K562 (cell line): ENCODE measurements around the gene TRAP1. TPM values are rescaled to one million over a fixed set of nuclear protein-coding genes. Genes with fewer than 3 reads are reported as not detected.

Experiments
- ARID1B ChIP-seq: fragments of 450-650 bp; IDR thresholded peaks from 2 replicates; pipeline ENCODE4 v1.6.1; 2016; ENCODE audit warnings: antibody characterized with exemption, mild to moderate bottlenecking, inconsistent platforms
- CBFA2T3 ChIP-seq: fragments of 450-650 bp; IDR thresholded peaks from 2 replicates; pipeline ENCODE4 v1.6.1; 2017
- CTBP1 ChIP-seq: fragments of 450-650 bp; IDR thresholded peaks from 2 replicates; pipeline ENCODE4 v1.6.1; 2016; ENCODE audit warnings: borderline replicate concordance
- FOS ChIP-seq: IDR thresholded peaks from 3 replicates; pipeline ENCODE4 v1.6.1; 2011; ENCODE audit not compliant: insufficient read length; ENCODE audit errors: extremely low read depth
- FOXA1 ChIP-seq: fragments of 450-650 bp; IDR thresholded peaks from 2 replicates; pipeline ENCODE4 v1.6.1; 2016; ENCODE audit warnings: mild to moderate bottlenecking, borderline replicate concordance
- FOXA3 ChIP-seq, 2 experiments: fragments of 450-650 bp in 1 of 2; sonication (generic) in 1 of 2; formaldehyde crosslinking; IDR thresholded peaks in 1 of 2; conservative IDR thresholded peaks in 1 of 2; 2 replicates each; pipeline versions ENCODE4 v1.4.0 to v1.8.0; 2020 to 2022; ENCODE audit warnings: mild to moderate bottlenecking in 2 of 2, missing genetic modification reagents in 1 of 2
- JUND ChIP-seq, 2 experiments: IDR thresholded peaks; 2 replicates in 1 of 2; 3 replicates in 1 of 2; pipeline ENCODE4 v1.6.1; 2011; ENCODE audit warnings: borderline replicate concordance in 2 of 2, low read depth in 2 of 2, low read length in 2 of 2, improper control_type of control experiment in 1 of 2, missing biosample characterization in 1 of 2, missing genetic modification characterization in 1 of 2, missing genetic modification reagents in 1 of 2
- KDM4B ChIP-seq, 2 experiments: fragments of 450-650 bp in 1 of 2; sonication (generic) in 1 of 2; IDR thresholded peaks; 2 replicates each; pipeline ENCODE4 v1.6.1; 2016 to 2017; ENCODE audit warnings: borderline replicate concordance in 2 of 2, antibody characterized with exemption in 1 of 2, low read depth in 1 of 2, mild to moderate bottlenecking in 1 of 2
- MEIS2 ChIP-seq: fragments of 450-650 bp; IDR thresholded peaks from 2 replicates; pipeline ENCODE4 v1.6.1; 2014; ENCODE audit warnings: mild to moderate bottlenecking; ENCODE audit not compliant: partially characterized antibody
- NFIC ChIP-seq: fragments of 450-650 bp; IDR thresholded peaks from 2 replicates; pipeline ENCODE4 v1.6.1; 2017; ENCODE audit warnings: mild to moderate bottlenecking, inconsistent platforms
- PHF21A ChIP-seq: fragments of 450-650 bp; IDR thresholded peaks from 2 replicates; pipeline ENCODE4 v1.6.1; 2017; ENCODE audit warnings: low read depth, borderline replicate concordance
- RBBP5 ChIP-seq: fragments of 200-600 bp; sonication (generic); IDR thresholded peaks from 2 replicates; pipeline ENCODE4 v1.6.1; 2012; ENCODE audit warnings: borderline replicate concordance, mild to moderate bottlenecking, low read length, control low read depth, inconsistent platforms; ENCODE audit not compliant: insufficient read depth, poor library complexity, severe bottlenecking
- RCOR1 ChIP-seq, 2 experiments: IDR thresholded peaks; 2 replicates each; pipeline ENCODE4 v1.6.1; 2012; ENCODE audit warnings: low read depth in 2 of 2, low read length in 2 of 2, borderline replicate concordance in 1 of 2, improper control_type of control experiment in 1 of 2
- SIN3A ChIP-seq, 2 experiments: fragments of 150-350 bp in 1 of 2; IDR thresholded peaks; 2 replicates each; pipeline ENCODE4 v1.6.1; 2011 to 2016; ENCODE audit warnings: borderline replicate concordance in 2 of 2, low read depth in 2 of 2, low read length in 2 of 2, mild to moderate bottlenecking in 2 of 2, moderate library complexity in 2 of 2; ENCODE audit not compliant: control insufficient read depth in 1 of 2
- SMARCA4 ChIP-seq: fragments of 450-650 bp; IDR thresholded peaks from 2 replicates; pipeline ENCODE4 v1.6.1; 2016
- SMARCE1 ChIP-seq: fragments of 450-650 bp; IDR thresholded peaks from 2 replicates; pipeline ENCODE4 v1.7.1; 2016; ENCODE audit warnings: mild to moderate bottlenecking
- STAT5B ChIP-seq: fragments of 250-450 bp; sonication (Bioruptor Pico); IDR thresholded peaks from 2 replicates; pipeline ENCODE4 v1.8.0; 2021; ENCODE audit warnings: mild to moderate bottlenecking, inconsistent platforms
- TBL1XR1 ChIP-seq, 2 experiments: IDR thresholded peaks; 2 replicates each; pipeline ENCODE4 v1.6.1; 2012; ENCODE audit warnings: improper control_type of control experiment in 2 of 2, low read length in 2 of 2, mild to moderate bottlenecking in 1 of 2
- polyA plus RNA-seq, 8 experiments: library from polyadenylated mRNA; depleted of rRNA in 4 of 8; stranded (reverse) in 5 of 8; unstranded in 3 of 8; fragments of >200 nt; fragmentation: Nextera tagmentation in 2 of 8; fragmentation: Illumina TruSeq in 1 of 8; extraction: Ambion mirVana in 2 of 8; extraction: Trizol in 1 of 8; gene quantifications; 2 replicates each; pipeline versions ENCODE4 v1.2.1 to v1.2.3, GENCODE V29; 2011 to 2014; ENCODE audit warnings: inconsistent platforms in 1 of 8, missing spikeins in 1 of 8
- total RNA-seq, 7 experiments: library from RNA; depleted of rRNA in 6 of 7; stranded (reverse); fragments of >200 nt in 6 of 7; fragmentation: Illumina TruSeq in 2 of 7; extraction: Trizol in 2 of 7; gene quantifications; 2 replicates each; pipeline versions ENCODE4 v1.2.1 to v1.2.3, GENCODE V29; 2011 to 2021; ENCODE audit warnings: low replicate concordance in 1 of 7
- TF ChIP-seq, protein P1 (sequence below): fragments of 450-650 bp; IDR thresholded peaks from 2 replicates; pipeline ENCODE4 v1.7.1; 2018; ENCODE audit warnings: mild to moderate bottlenecking, low read depth; ENCODE audit not compliant: partially characterized antibody

Gene TRAP1
- total and polyA plus RNA-seq, 9 of the 15 experiments (the other 6 are each of a cell fraction or from before 2014, with no cell fraction given): 19.1 to 436 (median 301) TPM

DNA sequence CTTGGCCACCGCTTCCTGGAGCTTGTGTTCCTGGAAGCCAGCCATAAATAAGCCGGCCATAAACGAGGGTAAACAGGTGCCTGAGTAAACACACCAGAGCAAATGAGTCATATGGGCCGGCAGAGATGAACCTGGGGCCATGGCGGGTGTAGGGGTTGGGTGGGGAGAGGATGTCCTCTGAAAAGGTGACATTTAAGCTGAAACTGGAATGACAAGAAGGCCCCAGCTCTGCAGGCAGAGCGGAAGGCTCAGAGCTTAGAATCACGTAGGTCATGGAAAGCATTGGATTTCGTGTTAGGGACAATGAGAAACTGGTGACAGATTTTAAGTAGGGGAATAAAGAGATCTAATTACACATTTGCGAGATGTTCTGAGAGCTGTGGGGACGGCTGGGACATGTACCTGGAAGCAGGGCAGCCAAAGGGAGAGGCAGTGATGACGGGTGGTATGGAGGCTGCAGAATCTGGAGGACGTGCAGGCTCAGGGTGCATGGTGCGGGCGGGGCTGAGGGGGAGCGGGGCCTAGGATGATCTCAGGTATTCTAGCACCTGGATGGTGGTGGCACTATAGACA lies 70.9 kb downstream of the TRAP1 start (continued):
- TF ChIP-seq CTBP1 (peak; percentile 22; the same call in 1 of the 2 replicates), FOXA1 (peak; percentile 73; the same call in 1 of the 2 replicates), KDM4B (IDR thresholded peaks at IDR 0.05; ENCODE audit: borderline replicate concordance in 2 of 2, low read depth in 1 of 2) (no peak), RBBP5 (no peak), SMARCA4 (peak; percentile 78), RCOR1 (IDR thresholded peaks at IDR 0.05; ENCODE audit: borderline replicate concordance in 1 of 2, low read depth in 2 of 2, low read length in 2 of 2) (peak in 1 of 2 experiments; percentile 54; a peak in 1 of 4 replicates), STAT5B (CRISPR knock-in tag) (no peak), TBL1XR1 (IDR thresholded peaks at IDR 0.05; ENCODE audit: low read length in 2 of 2) (peak in 1 of 2 experiments; percentile 43; a peak in 1 of 4 replicates), SIN3A (IDR thresholded peaks at IDR 0.05; ENCODE audit: borderline replicate concordance in 2 of 2, control insufficient read depth in 1 of 2, low read depth in 2 of 2, low read length in 2 of 2) (no peak), FOS (peak; percentile 8), CBFA2T3 (peak; percentile 51), MEIS2 (peak; percentile 87), NFIC (peak; percentile 84), FOXA3 (CRISPR knock-in tag; conservative IDR thresholded peaks at IDR 0.05 in 1 of 2, IDR thresholded peaks at IDR 0.05 in 1 of 2) (peak; percentile 93 to 95), PHF21A (peak; percentile 49; the same call in 1 of the 2 replicates), SMARCE1 (peak; percentile 77), JUND (IDR thresholded peaks at IDR 0.05; ENCODE audit: borderline replicate concordance, low read depth, low read length) (peak; percentile 90), JUND (tag; IDR thresholded peaks at IDR 0.05; ENCODE audit: borderline replicate concordance, low read depth, low read length) (peak; percentile 83; the same call in 1 of the 3 replicates), ARID1B (peak; percentile 79)
- TF ChIP-seq, protein P1, sequence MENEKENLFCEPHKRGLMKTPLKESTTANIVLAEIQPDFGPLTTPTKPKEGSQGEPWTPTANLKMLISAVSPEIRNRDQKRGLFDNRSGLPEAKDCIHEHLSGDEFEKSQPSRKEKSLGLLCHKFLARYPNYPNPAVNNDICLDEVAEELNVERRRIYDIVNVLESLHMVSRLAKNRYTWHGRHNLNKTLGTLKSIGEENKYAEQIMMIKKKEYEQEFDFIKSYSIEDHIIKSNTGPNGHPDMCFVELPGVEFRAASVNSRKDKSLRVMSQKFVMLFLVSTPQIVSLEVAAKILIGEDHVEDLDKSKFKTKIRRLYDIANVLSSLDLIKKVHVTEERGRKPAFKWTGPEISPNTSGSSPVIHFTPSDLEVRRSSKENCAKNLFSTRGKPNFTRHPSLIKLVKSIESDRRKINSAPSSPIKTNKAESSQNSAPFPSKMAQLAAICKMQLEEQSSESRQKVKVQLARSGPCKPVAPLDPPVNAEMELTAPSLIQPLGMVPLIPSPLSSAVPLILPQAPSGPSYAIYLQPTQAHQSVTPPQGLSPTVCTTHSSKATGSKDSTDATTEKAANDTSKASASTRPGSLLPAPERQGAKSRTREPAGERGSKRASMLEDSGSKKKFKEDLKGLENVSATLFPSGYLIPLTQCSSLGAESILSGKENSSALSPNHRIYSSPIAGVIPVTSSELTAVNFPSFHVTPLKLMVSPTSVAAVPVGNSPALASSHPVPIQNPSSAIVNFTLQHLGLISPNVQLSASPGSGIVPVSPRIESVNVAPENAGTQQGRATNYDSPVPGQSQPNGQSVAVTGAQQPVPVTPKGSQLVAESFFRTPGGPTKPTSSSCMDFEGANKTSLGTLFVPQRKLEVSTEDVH: no peak
